ENCODE results near the gene VAT1L.

VAT1L gene

GRCh38 chr16:77836801-77837200 lies 48.4 kb downstream of the VAT1L start:
- DNase-seq: no peak

- DNase-seq: no peak
Observed at GRCh38 chr16:77838597-77839255, 50.4 kb downstream of the VAT1L start.

- DNase-seq: no peak
Observed at GRCh38 chr16:77840093-77840492, 51.7 kb downstream of the VAT1L start.

- no peak for DNase-seq
Observed at GRCh38 chr16:77840673-77841501, 52.5 kb downstream of the VAT1L start.

- no peak for DNase-seq
Observed at GRCh38 chr16:77841502-77841763, 53.1 kb downstream of the VAT1L start.

- no peak for DNase-seq
Observed at GRCh38 chr16:77842468-77842867, 54.1 kb downstream of the VAT1L start.

- no peak for DNase-seq
Observed at GRCh38 chr16:77843405-77843804, 55.0 kb downstream of the VAT1L start.

GRCh38 chr16:77844801-77845200 lies 56.4 kb downstream of the VAT1L start:
- DNase-seq: no peak

- no peak for DNase-seq
Observed at GRCh38 chr16:77849646-77850258, 61.4 kb downstream of the VAT1L start.

- DNase-seq: no peak
Observed at GRCh38 chr16:77850636-77851333, 62.4 kb downstream of the VAT1L start.

- DNase-seq: no peak
Observed at GRCh38 chr16:77853161-77853560, 64.8 kb downstream of the VAT1L start.

- no peak for DNase-seq
Observed at GRCh38 chr16:77856438-77857160, 68.2 kb downstream of the VAT1L start.

- no peak for DNase-seq
Observed at GRCh38 chr16:77858060-77858459, 69.7 kb downstream of the VAT1L start.

GRCh38 chr16:77859493-77860232 lies 71.3 kb downstream of the VAT1L start:
- DNase-seq: no peak

GRCh38 chr16:77860953-77861352 lies 72.6 kb downstream of the VAT1L start:
- no peak for DNase-seq

GRCh38 chr16:77863250-77863649 lies 74.9 kb downstream of the VAT1L start:
- DNase-seq: no peak

- no peak for DNase-seq
Observed at GRCh38 chr16:77866752-77867151, 78.4 kb downstream of the VAT1L start.

- no peak for DNase-seq
Observed at GRCh38 chr16:77868052-77868451, 79.7 kb downstream of the VAT1L start.

GRCh38 chr16:77868478-77868877 lies 80.1 kb downstream of the VAT1L start:
- no peak for DNase-seq

GRCh38 chr16:77869997-77870813 lies 81.8 kb downstream of the VAT1L start:
- no peak for DNase-seq

- DNase-seq: no peak
Observed at GRCh38 chr16:77871932-77872331, 83.6 kb downstream of the VAT1L start.

All from activated CD4-positive, alpha-beta T cell treated with anti-CD3 and anti-CD28 coated beads, Interleukin-2, amount 50 U/mL, for 1 hour (primary cell).